GM21528 (cell line): Measurements from ENCODE around the gene AJM1.
"Not testable (repeated sequence)": the region's sequence is repeated elsewhere in the genome, so short reads cannot be mapped to it uniquely, and the experiment has no call there.

ENCODE experiments used
- ATAC-seq: cut with Tn5 transposase; IDR thresholded peaks from one replicate; pipeline ENCODE4 v1.9.1; 2021; ENCODE audit warnings: mild to moderate bottlenecking, moderate library complexity; ENCODE audit not compliant: unreplicated experiment, low FRiP score

Gene AJM1

GRCh38 chr9:136843159-136843800, 1.0 kb downstream of the AJM1 start:
- not testable (repeated sequence) for ATAC-seq

GRCh38 chr9:136843801-136844740, 1.8 kb downstream of the AJM1 start:
- not testable (repeated sequence) for ATAC-seq

- no peak for ATAC-seq
Measured at GRCh38 chr9:136844761-136845464, 2.6 kb downstream of the AJM1 start.

- no peak for ATAC-seq
Measured at GRCh38 chr9:136845465-136846260, 3.4 kb downstream of the AJM1 start.

GRCh38 chr9:136846376-136847087, 4.3 kb downstream of the AJM1 start:
- ATAC-seq = no peak

GRCh38 chr9:136847088-136847825, 5.0 kb downstream of the AJM1 start:
- ATAC-seq = no peak

GRCh38 chr9:136847826-136848392, 5.6 kb downstream of the AJM1 start:
- ATAC-seq = no peak

- ATAC-seq = no peak
Measured at GRCh38 chr9:136848393-136849037, 6.2 kb downstream of the AJM1 start.

- peak; percentile 68 for ATAC-seq
Measured at GRCh38 chr9:136849038-136849959, 7.0 kb downstream of the AJM1 start, which contains the start of gene PHPT1. TSS of gene PHPT1 (plus strand) at chr9:136849409. CDS start at chr9:136849431, 22 bp downstream.

GRCh38 chr9:136849960-136850865, 7.9 kb downstream of the AJM1 start:
- ATAC-seq = no peak

- ATAC-seq = no peak
Measured at GRCh38 chr9:136850866-136851775, 8.8 kb downstream of the AJM1 start.

- no peak for ATAC-seq
Measured at GRCh38 chr9:136851941-136852663, 9.8 kb downstream of the AJM1 start, which contains the start of gene MAMDC4. TSS of gene MAMDC4 (plus strand) at chr9:136852346. CDS start at chr9:136852417, 71 bp downstream.

- ATAC-seq = no peak
Measured at GRCh38 chr9:136852664-136853595, 10.7 kb downstream of the AJM1 start.
